A549 (cell line): ENCODE results near the gene VOPP1. TPM values are rescaled to one million over a fixed set of nuclear protein-coding genes. Genes with fewer than 3 reads are reported as not detected.

Source experiments
- ATAC-seq, 2 experiments: fragments of 200-7000 bp in 1 of 2; fragments of >200 bp in 1 of 2; cut with Nextera tagmentation in 1 of 2; cut with Tn5 transposase in 1 of 2; 3 replicates each; pipeline versions ENCODE4 v1.8.0 to v1.9.1; 2018 to 2020; ENCODE audit warnings: mild to moderate bottlenecking in 1 of 2, moderate library complexity in 1 of 2
- CTCF ChIA-PET: fragments of 300-600 bp; sonication (Branson Sonifier 250); formaldehyde crosslinking; extraction: SDS; loops from one replicate; lab custom pipeline; 2021; ENCODE audit warnings: antibody characterized with exemption, inconsistent platforms; lab: Yijun Ruan, JAX
- POLR2A ChIA-PET: fragments of 350-600 bp; formaldehyde crosslinking; extraction: SDS; loops from one replicate; lab custom pipeline; 2021; ENCODE audit warnings: antibody characterized with exemption, inconsistent platforms; lab: Yijun Ruan, JAX
- DNase-seq, 2 experiments: peaks; one replicate each; pipeline versions ENCODE4 v3.0.0 to v3.0.0-alpha.2; 2011 to 2016; ENCODE audit warnings: low read depth in 1 of 2, low spot score in 1 of 2
- FAIRE-seq: peaks from 2 replicates; lab custom pipeline; 2011; peaks lifted over from hg19 to GRCh38; lab: Jason Lieb, UNC
- H3K27ac ChIP-seq, 2 experiments: fragments of >200 bp; sonication (Bioruptor Twin); formaldehyde crosslinking; 3 replicates each; pipeline ENCODE4 v1.5.1; 2016 to 2017
- H3K4me1 ChIP-seq: fragments of >200 bp; sonication (Bioruptor Twin); formaldehyde crosslinking; 3 replicates; pipeline ENCODE4 v1.6.1; 2016
- H3K4me2 ChIP-seq: fragments of >200 bp; sonication (Bioruptor Twin); formaldehyde crosslinking; 3 replicates; pipeline ENCODE4 v1.6.1; 2016
- H3K4me3 ChIP-seq: fragments of >200 bp; sonication (Bioruptor Twin); formaldehyde crosslinking; 3 replicates; pipeline ENCODE4 v1.5.1; 2016
- H3K9me3 ChIP-seq: fragments of >200 bp; sonication (Bioruptor Twin); formaldehyde crosslinking; 3 replicates; pipeline ENCODE4 v1.6.1; 2016
- CBX2 ChIP-seq: fragments of 200-600 bp; sonication (generic); IDR thresholded peaks from 2 replicates; pipeline ENCODE4 v1.6.1; 2016; ENCODE audit warnings: low read depth, mild to moderate bottlenecking, borderline replicate concordance
- CBX8 ChIP-seq: fragments of 200-600 bp; sonication (generic); IDR thresholded peaks from 2 replicates; pipeline ENCODE4 v1.6.1; 2016
- CEBPB ChIP-seq, 2 experiments: fragments of >200 bp in 1 of 2; sonication (Bioruptor Twin) in 1 of 2; formaldehyde crosslinking in 1 of 2; IDR thresholded peaks; 2 replicates each; pipeline ENCODE4 v1.6.1; 2012 to 2016
- CTCF ChIP-seq: fragments of >200 bp; sonication (Bioruptor Twin); formaldehyde crosslinking; IDR thresholded peaks from 3 replicates; pipeline ENCODE4 v1.5.1; 2016
- E2F6 ChIP-seq: IDR thresholded peaks from 2 replicates; pipeline ENCODE4 v1.6.1; 2012; ENCODE audit warnings: low read depth, borderline replicate concordance
- ESRRA ChIP-seq: fragments of 150-350 bp; IDR thresholded peaks from 2 replicates; pipeline ENCODE4 v1.6.1; 2014; ENCODE audit warnings: mild to moderate bottlenecking, low read length, borderline replicate concordance
- GATA3 ChIP-seq: IDR thresholded peaks from 2 replicates; pipeline ENCODE4 v1.6.1; 2012; ENCODE audit warnings: borderline replicate concordance
- HDAC2 ChIP-seq: fragments of 200-600 bp; sonication (generic); IDR thresholded peaks from 2 replicates; pipeline ENCODE4 v1.6.1; 2016
- HEYL ChIP-seq: fragments of 250-450 bp; sonication (Bioruptor Pico); IDR thresholded peaks from 2 replicates; pipeline ENCODE4 v1.8.0; 2021; ENCODE audit warnings: mild to moderate bottlenecking, moderate library complexity
- HMGXB4 ChIP-seq: fragments of 250-450 bp; sonication (Bioruptor Pico); IDR thresholded peaks from 2 replicates; pipeline ENCODE4 v1.5.0; 2021; ENCODE audit warnings: mild to moderate bottlenecking, moderate library complexity, borderline replicate concordance
- HOXB5 ChIP-seq: fragments of 250-450 bp; sonication (Bioruptor Pico); IDR thresholded peaks from 2 replicates; pipeline ENCODE4 v1.5.0; 2020; ENCODE audit warnings: mild to moderate bottlenecking, moderate library complexity
- KDM5A ChIP-seq: fragments of 200-600 bp; sonication (generic); IDR thresholded peaks from 2 replicates; pipeline ENCODE4 v1.6.1; 2016; ENCODE audit warnings: antibody characterized with exemption, mild to moderate bottlenecking
- NFE2L2 ChIP-seq: fragments of 150-350 bp; conservative IDR thresholded peaks from 2 replicates; pipeline ENCODE4 v1.6.1; 2014; ENCODE audit warnings: low read length
- NR3C1 ChIP-seq: fragments of >200 bp; sonication (Bioruptor Twin); formaldehyde crosslinking; IDR thresholded peaks from 3 replicates; pipeline ENCODE4 v1.6.1; 2017
- PBX3 ChIP-seq: IDR thresholded peaks from 2 replicates; pipeline ENCODE4 v1.6.1; 2012
- RAD21 ChIP-seq, 2 experiments: fragments of >200 bp in 1 of 2; sonication (Bioruptor Twin) in 1 of 2; formaldehyde crosslinking in 1 of 2; IDR thresholded peaks in 1 of 2; conservative IDR thresholded peaks in 1 of 2; 2 replicates in 1 of 2; 3 replicates in 1 of 2; pipeline ENCODE4 v1.6.1; 2012 to 2018; ENCODE audit warnings: inconsistent platforms in 1 of 2
- RARB ChIP-seq: fragments of 250-450 bp; sonication (Bioruptor Pico); IDR thresholded peaks from 2 replicates; pipeline ENCODE4 v1.8.0; 2021; ENCODE audit warnings: mild to moderate bottlenecking, moderate library complexity
- RCOR1 ChIP-seq: fragments of 150-350 bp; IDR thresholded peaks from 2 replicates; pipeline ENCODE4 v1.6.1; 2014; ENCODE audit warnings: antibody characterized with exemption, low read length, low read depth
- REST ChIP-seq: fragments of 200-600 bp; sonication (generic); IDR thresholded peaks from 2 replicates; pipeline ENCODE4 v1.6.1; 2016; ENCODE audit warnings: antibody characterized with exemption, mild to moderate bottlenecking, moderate library complexity
- SMC3 ChIP-seq: fragments of >200 bp; sonication (Bioruptor Twin); formaldehyde crosslinking; IDR thresholded peaks from 3 replicates; pipeline ENCODE4 v1.6.1; 2018; ENCODE audit warnings: inconsistent platforms
- TP53 ChIP-seq: fragments of 250-450 bp; sonication (Bioruptor Pico); IDR thresholded peaks from 2 replicates; pipeline ENCODE4 v1.5.0; 2021; ENCODE audit warnings: mild to moderate bottlenecking, moderate library complexity
- ZC3H11A ChIP-seq: fragments of 450-650 bp; IDR thresholded peaks from 2 replicates; pipeline ENCODE4 v1.6.1; 2014; ENCODE audit warnings: antibody characterized with exemption, mild to moderate bottlenecking
- ZNF302 ChIP-seq: fragments of 250-450 bp; sonication (Bioruptor Pico); IDR thresholded peaks from 2 replicates; pipeline ENCODE4 v1.9.0; 2021; ENCODE audit warnings: inconsistent platforms, mild to moderate bottlenecking, moderate library complexity
- WGBS: methylation state at CpG from one replicate; pipeline ENCODE4 v1.1.6; 2017; ENCODE audit errors: missing lambda C conversion rate; 5-methylcytosine and 5-hydroxymethylcytosine counted together
- polyA plus RNA-seq, 4 experiments: library from polyadenylated mRNA; depleted of rRNA in 3 of 4; stranded (reverse); fragments of >200 nt; fragmentation: RNase III in 1 of 4; extraction: RNeasy Plus Mini Kit Qiagen cat#74134 plus additional on column Dnase treatment in 1 of 4; gene quantifications; 2 replicates in 3 of 4; 3 replicates in 1 of 4; pipeline ENCODE4 v1.2.3, GENCODE V29; 2011 to 2017

The VOPP1 gene
- polyA plus RNA-seq, 2 of the 4 experiments (the other 2 are of a cell fraction) = 68.1 to 73.4 TPM

- TF ChIP-seq HEYL (CRISPR knock-in tag) = no peak
- TF ChIP-seq E2F6 = no peak
- TF ChIP-seq CTCF = no peak
- TF ChIP-seq ESRRA = no peak
These were observed 20.2 kb upstream of the VOPP1 start (continued) for GRCh38 chr7:55592492-55592891.

GRCh38 chr7:55591282-55591931, 19.1 kb upstream of the VOPP1 start:
- 7% methylated on average over 3 of the region's 3 CpGs for WGBS
- CTCF ChIA-PET = no interaction called here
- no peak for ATAC-seq
- no peak overlapping the region for H3K4me3 ChIP-seq
- H3K4me1 ChIP-seq = no peaks in the 10 kb centered on the region
- no peaks in the 10 kb centered on the region for H3K9me3 ChIP-seq
- no peak for TF ChIP-seq RARB (CRISPR knock-in tag)
- no peak for TF ChIP-seq ZNF302 (CRISPR knock-in tag)
- TF ChIP-seq GATA3 = no peak
- no peak for TF ChIP-seq ZC3H11A
- TF ChIP-seq NFE2L2 = no peak
- no peak for TF ChIP-seq REST
- TF ChIP-seq, all 56 proteins: peak for 0
- POLR2A ChIA-PET = no interaction called here
- H3K27ac ChIP-seq = no peak overlapping the region
- no peak overlapping the region for H3K4me2 ChIP-seq
- DNase-seq (peak in 1 of 2 experiments; percentile 5), FAIRE-seq (no peak)

- Histone ChIP-seq H3K9me3 (no peaks in the 10 kb centered on the region), H3K4me2 (no peak overlapping the region), H3K4me3 (no peak overlapping the region), H3K4me1 (no peaks in the 10 kb centered on the region), H3K27ac (no peak overlapping the region)
- ATAC-seq = no peak
- FAIRE-seq = no peak
- DNase-seq = peak in 1 of 2 experiments; percentile 0
- ChIA-PET POLR2A (no interaction called here), CTCF (interaction anchor here (0.9 kb wide), 1 partner anchor 335 kb away, joined by 3 read pairs; no protein-coding TSS in a partner anchor)
- 31% methylated on average over 8 of the region's 8 CpGs for WGBS
- no peak for TF ChIP-seq RAD21 (conservative IDR thresholded peaks at IDR 0.05 in 1 of 2, IDR thresholded peaks at IDR 0.05 in 1 of 2)
- TF ChIP-seq CEBPB (IDR thresholded peaks at IDR 0.05) = no peak
- TF ChIP-seq ZC3H11A = no peak
- no peak for TF ChIP-seq NR3C1
- no peak for TF ChIP-seq CBX8
- no peak for TF ChIP-seq PBX3
- no peak for TF ChIP-seq HDAC2
- TF ChIP-seq GATA3 = no peak
- no peak for TF ChIP-seq HOXB5 (CRISPR knock-in tag)
- TF ChIP-seq HMGXB4 (CRISPR knock-in tag) = no peak
- no peak for TF ChIP-seq SMC3
- TF ChIP-seq RCOR1 = no peak
- no peak for TF ChIP-seq CBX2
- TF ChIP-seq TP53 (CRISPR knock-in tag) = no peak
- TF ChIP-seq KDM5A = no peak
These were observed 18.4 kb upstream of the VOPP1 start for GRCh38 chr7:55590517-55591281.
